SK-N-SH (cell line): Measurements from ENCODE around the gene LARP1.

Experiments
- CTCF ChIP-seq: fragments of 200-600 bp; sonication (generic); IDR thresholded peaks from 2 replicates; pipeline ENCODE4 v1.6.1; 2017; ENCODE audit warnings: antibody characterized with exemption, mild to moderate bottlenecking, moderate library complexity
- EZH2phosphoT487 ChIP-seq: fragments of 200-600 bp; sonication (generic); IDR thresholded peaks from 2 replicates; pipeline ENCODE4 v1.6.1; 2017; ENCODE audit warnings: low read depth, mixed run types, mild to moderate bottlenecking, antibody characterized with exemption, moderate library complexity, borderline replicate concordance
- MXI1 ChIP-seq: IDR thresholded peaks from 2 replicates; pipeline ENCODE4 v1.6.1; 2012; ENCODE audit warnings: mild to moderate bottlenecking, low read depth, low read length, improper control_type of control experiment
- NRF1 ChIP-seq: IDR thresholded peaks from 2 replicates; pipeline ENCODE4 v1.6.1; 2012; ENCODE audit warnings: low read depth, mild to moderate bottlenecking, low read length
- RAD21 ChIP-seq: IDR thresholded peaks from 2 replicates; pipeline ENCODE4 v1.6.1; 2012; ENCODE audit warnings: mild to moderate bottlenecking, low read length
- RCOR1 ChIP-seq: fragments of 150-350 bp; IDR thresholded peaks from 2 replicates; pipeline ENCODE4 v1.6.1; 2017; ENCODE audit warnings: antibody characterized with exemption, low read length
- ZBTB33 ChIP-seq: IDR thresholded peaks from 2 replicates; pipeline ENCODE4 v1.4.0; 2012; ENCODE audit warnings: low read depth, borderline replicate concordance

GRCh38 chr5:154850255-154851062, 95.3 kb downstream of the LARP1 start, which contains the start of gene FAXDC2:
- TF ChIP-seq CTCF (no peak), ZBTB33 (no peak), EZH2phosphoT487 (no peak), MXI1 (peak; percentile 47; the same call in 1 of the 2 replicates), RAD21 (no peak), NRF1 (no peak), RCOR1 (0 out of 2 replicates have a peak, but pooled peaks have one; percentile 6)
